Astrocyte (in vitro differentiated cells and primary cell): Measurements from ENCODE around the gene ENOX1. TPM values are rescaled to one million over a fixed set of nuclear protein-coding genes. Genes with fewer than 3 reads are reported as not detected.
A peak's percentile ranks its signal among the peaks of the same experiment; 100 is the strongest.

ENCODE experiments used
- DNase-seq: peaks from one replicate; pipeline ENCODE4 v3.0.0-alpha.2; 2010; ENCODE audit warnings: low read depth
- FAIRE-seq: peaks from 2 replicates; lab custom pipeline; 2011; peaks lifted over from hg19 to GRCh38; lab: Jason Lieb, UNC
- H2AFZ ChIP-seq: 2 replicates; pipeline ENCODE4 v1.6.0; 2012; ENCODE audit warnings: low read depth, low read length, inconsistent platforms
- H3K27ac ChIP-seq: 2 replicates; pipeline ENCODE4 v1.5.1; 2011; ENCODE audit warnings: low read depth, low read length, inconsistent platforms
- H3K27me3 ChIP-seq: 2 replicates; pipeline ENCODE4 v1.6.0; 2011; ENCODE audit warnings: low read length, inconsistent platforms; ENCODE audit not compliant: insufficient read depth
- H3K36me3 ChIP-seq: 2 replicates; pipeline ENCODE4 v1.5.1; 2011; ENCODE audit warnings: low read length, inconsistent platforms; ENCODE audit not compliant: insufficient read depth
- H3K4me1 ChIP-seq: 2 replicates; pipeline ENCODE4 v1.5.1; 2011; ENCODE audit warnings: low read length, inconsistent platforms; ENCODE audit not compliant: insufficient read depth
- H3K4me2 ChIP-seq: 2 replicates; pipeline ENCODE4 v1.6.0; 2012; ENCODE audit warnings: low read length, inconsistent platforms
- H3K4me3 ChIP-seq: 2 replicates; pipeline ENCODE4 v1.5.1; 2011; ENCODE audit warnings: low read depth, mild to moderate bottlenecking, low read length, inconsistent platforms; ENCODE audit not compliant: insufficient read depth
- H3K79me2 ChIP-seq: 2 replicates; pipeline ENCODE4 v1.6.0; 2012; ENCODE audit warnings: mild to moderate bottlenecking, low read length, inconsistent platforms; ENCODE audit not compliant: insufficient read depth
- H3K9ac ChIP-seq: 2 replicates; pipeline ENCODE4 v1.6.0; 2012; ENCODE audit warnings: mild to moderate bottlenecking, low read length, inconsistent platforms
- H3K9me3 ChIP-seq: 2 replicates; pipeline ENCODE4 v1.5.1; 2012; ENCODE audit warnings: low read depth, mild to moderate bottlenecking, low read length, inconsistent platforms; ENCODE audit not compliant: insufficient read depth
- H4K20me1 ChIP-seq: 2 replicates; pipeline ENCODE4 v1.6.0; 2012; ENCODE audit warnings: low read length, inconsistent platforms; ENCODE audit not compliant: insufficient read depth
- H3K27ac Mint-ChIP-seq: one replicate; pipeline ENCODE4 v1.8.0; 2021; ENCODE audit warnings: mild to moderate bottlenecking, mixed read lengths; ENCODE audit not compliant: unreplicated experiment
- H3K27me3 Mint-ChIP-seq: one replicate; pipeline ENCODE4 v1.8.0; 2021; ENCODE audit warnings: low read depth, mixed read lengths; ENCODE audit not compliant: unreplicated experiment
- H3K36me3 Mint-ChIP-seq: one replicate; pipeline ENCODE4 v1.8.0; 2021; ENCODE audit warnings: low read depth, mixed read lengths; ENCODE audit not compliant: unreplicated experiment
- H3K4me1 Mint-ChIP-seq: one replicate; pipeline ENCODE4 v1.8.0; 2021; ENCODE audit warnings: low read depth, mixed read lengths; ENCODE audit not compliant: unreplicated experiment
- H3K4me3 Mint-ChIP-seq: one replicate; pipeline ENCODE4 v1.8.0; 2021; ENCODE audit warnings: mild to moderate bottlenecking, moderate library complexity, mixed read lengths; ENCODE audit not compliant: unreplicated experiment
- H3K9me3 Mint-ChIP-seq: one replicate; pipeline ENCODE4 v1.8.0; 2021; ENCODE audit warnings: mild to moderate bottlenecking, mixed read lengths; ENCODE audit not compliant: unreplicated experiment
- EZH2 ChIP-seq: IDR thresholded peaks from 2 replicates; pipeline ENCODE4 v1.6.1; 2012; ENCODE audit warnings: mild to moderate bottlenecking, low read length, inconsistent platforms; ENCODE audit not compliant: insufficient read depth
- total RNA-seq: library from RNA; stranded (reverse); gene quantifications from 2 replicates; pipeline ENCODE4 v1.2.1, GENCODE V29; 2021
- TF ChIP-seq, protein P1 (sequence below): IDR thresholded peaks from 2 replicates; pipeline ENCODE4 v1.5.1; 2011; ENCODE audit warnings: low read depth, mild to moderate bottlenecking, inconsistent platforms, low read length, moderate library complexity; ENCODE audit not compliant: insufficient read depth

ENOX1 gene
- total RNA-seq, 1 donor from 2014 or later: 2.3 TPM

DNA sequence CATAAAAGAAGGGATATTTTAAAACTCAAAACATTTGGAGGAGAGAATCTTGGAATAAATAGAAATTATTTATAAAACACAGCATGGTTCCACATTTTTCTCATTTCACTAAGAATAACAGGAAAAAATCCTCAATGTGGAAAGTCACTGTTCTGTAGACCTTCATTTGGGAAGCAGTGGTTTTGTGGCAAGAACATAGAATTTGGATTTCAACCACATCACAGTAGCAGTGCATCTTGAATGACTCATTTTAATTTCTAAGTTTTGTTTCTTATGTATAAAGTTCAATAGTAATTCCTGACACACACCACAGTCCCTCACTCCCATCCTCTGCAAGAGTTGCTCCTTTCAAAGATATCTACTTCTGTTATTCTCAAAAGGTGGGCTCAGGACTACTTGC lies 264.0 kb downstream of the ENOX1 start:
- TF ChIP-seq, protein P1, sequence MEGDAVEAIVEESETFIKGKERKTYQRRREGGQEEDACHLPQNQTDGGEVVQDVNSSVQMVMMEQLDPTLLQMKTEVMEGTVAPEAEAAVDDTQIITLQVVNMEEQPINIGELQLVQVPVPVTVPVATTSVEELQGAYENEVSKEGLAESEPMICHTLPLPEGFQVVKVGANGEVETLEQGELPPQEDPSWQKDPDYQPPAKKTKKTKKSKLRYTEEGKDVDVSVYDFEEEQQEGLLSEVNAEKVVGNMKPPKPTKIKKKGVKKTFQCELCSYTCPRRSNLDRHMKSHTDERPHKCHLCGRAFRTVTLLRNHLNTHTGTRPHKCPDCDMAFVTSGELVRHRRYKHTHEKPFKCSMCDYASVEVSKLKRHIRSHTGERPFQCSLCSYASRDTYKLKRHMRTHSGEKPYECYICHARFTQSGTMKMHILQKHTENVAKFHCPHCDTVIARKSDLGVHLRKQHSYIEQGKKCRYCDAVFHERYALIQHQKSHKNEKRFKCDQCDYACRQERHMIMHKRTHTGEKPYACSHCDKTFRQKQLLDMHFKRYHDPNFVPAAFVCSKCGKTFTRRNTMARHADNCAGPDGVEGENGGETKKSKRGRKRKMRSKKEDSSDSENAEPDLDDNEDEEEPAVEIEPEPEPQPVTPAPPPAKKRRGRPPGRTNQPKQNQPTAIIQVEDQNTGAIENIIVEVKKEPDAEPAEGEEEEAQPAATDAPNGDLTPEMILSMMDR: no peak
- TF ChIP-seq EZH2: no peak
- DNase-seq (peak; percentile 77), FAIRE-seq (peak; percentile 84)
- Histone ChIP-seq H2AFZ (no peak overlapping the region), H3K27me3 (no peaks in the 10 kb centered on the region), H3K4me2 (no peak overlapping the region), H3K9me3 (no peaks in the 10 kb centered on the region), H3K27ac (no peak overlapping the region), H3K36me3 (no peaks in the 10 kb centered on the region), H3K79me2 (no peaks in the 10 kb centered on the region), H3K9ac (no peak overlapping the region), H4K20me1 (no peaks in the 10 kb centered on the region), H3K4me1 (no peaks in the 10 kb centered on the region), H3K4me3 (no peak overlapping the region)
- Mint-ChIP-seq H3K9me3 (peaks cover 4% of the 10 kb centered on the region), H3K4me3 (no peak overlapping the region), H3K27ac (no peak overlapping the region), H3K4me1 (peaks cover 3% of the 10 kb centered on the region), H3K27me3 (peaks cover 18% of the 10 kb centered on the region), H3K36me3 (no peaks in the 10 kb centered on the region)

DNA sequence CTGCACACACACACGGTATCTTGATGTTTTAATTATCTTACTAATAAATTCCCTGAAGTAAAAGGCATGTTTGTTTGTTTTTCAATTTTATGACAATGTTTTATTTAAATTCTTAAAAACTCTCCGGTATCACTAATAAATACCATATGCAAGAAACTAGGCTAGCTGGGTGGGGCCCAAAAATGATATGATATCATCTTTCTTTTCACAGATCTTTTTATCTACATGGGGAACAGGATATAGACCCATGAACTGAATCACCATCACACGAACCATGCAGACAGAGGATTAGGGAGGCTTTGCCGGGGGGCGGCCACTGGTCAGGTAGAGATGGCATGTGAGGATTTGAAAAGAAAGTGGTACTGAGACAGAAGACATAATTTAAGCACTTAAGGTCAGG lies 266.4 kb downstream of the ENOX1 start:
- FAIRE-seq (no peak), DNase-seq (no peak)
- peaks cover 4% of the 10 kb centered on the region for H3K9me3 Mint-ChIP-seq
- Histone ChIP-seq H3K9ac (no peak overlapping the region), H3K27me3 (peaks cover 2% of the 10 kb centered on the region), H4K20me1 (no peaks in the 10 kb centered on the region), H3K36me3 (no peaks in the 10 kb centered on the region), H3K4me3 (no peak overlapping the region), H3K9me3 (no peaks in the 10 kb centered on the region), H3K4me2 (no peak overlapping the region), H3K27ac (no peak overlapping the region), H2AFZ (no peak overlapping the region), H3K4me1 (no peaks in the 10 kb centered on the region), H3K79me2 (no peaks in the 10 kb centered on the region)
- H3K27me3 Mint-ChIP-seq: peaks cover 18% of the 10 kb centered on the region
- H3K4me1 Mint-ChIP-seq: peaks cover 11% of the 10 kb centered on the region
- no peak overlapping the region for H3K4me3 Mint-ChIP-seq
- no peaks in the 10 kb centered on the region for H3K36me3 Mint-ChIP-seq
- TF ChIP-seq, protein P1: no peak
- TF ChIP-seq EZH2: no peak
- H3K27ac Mint-ChIP-seq: no peak overlapping the region

DNA sequence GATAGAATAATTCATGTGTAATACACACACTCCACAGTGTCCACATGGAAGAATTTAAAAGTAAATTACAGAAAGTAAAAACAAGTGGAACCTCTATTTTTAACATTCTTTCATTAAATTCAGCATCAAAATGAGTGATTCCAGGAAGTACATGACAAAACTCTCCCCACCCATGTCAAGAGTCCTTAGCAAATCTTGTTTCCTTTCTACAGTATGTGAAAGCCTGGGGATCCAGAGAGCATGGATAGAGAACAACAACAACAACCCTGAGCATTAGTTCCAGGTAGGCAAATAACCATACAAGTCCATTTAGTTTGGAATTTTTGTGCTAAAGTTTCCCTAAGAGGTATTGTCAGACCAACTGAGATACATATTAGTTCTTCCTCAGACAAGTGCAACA lies 267.9 kb downstream of the ENOX1 start:
- no peak for TF ChIP-seq EZH2
- TF ChIP-seq, protein P1: no peak
- Mint-ChIP-seq H3K36me3 (no peaks in the 10 kb centered on the region), H3K4me3 (no peak overlapping the region), H3K27me3 (peaks cover 8% of the 10 kb centered on the region), H3K4me1 (peaks cover 11% of the 10 kb centered on the region), H3K9me3 (no peaks in the 10 kb centered on the region), H3K27ac (no peak overlapping the region)
- H3K4me1 ChIP-seq: no peaks in the 10 kb centered on the region
- no peaks in the 10 kb centered on the region for H3K9me3 ChIP-seq
- no peaks in the 10 kb centered on the region for H3K79me2 ChIP-seq
- no peaks in the 10 kb centered on the region for H3K36me3 ChIP-seq
- FAIRE-seq (no peak), DNase-seq (no peak)
- H2AFZ ChIP-seq: no peak overlapping the region
- peaks cover 2% of the 10 kb centered on the region for H3K27me3 ChIP-seq
- no peaks in the 10 kb centered on the region for H4K20me1 ChIP-seq
- no peak overlapping the region for H3K27ac ChIP-seq
- H3K4me2 ChIP-seq: no peak overlapping the region
- H3K4me3 ChIP-seq: no peak overlapping the region
- no peak overlapping the region for H3K9ac ChIP-seq
